Caco-2 (cell line): Measurements from ENCODE around the gene TRAF2. TPM values are rescaled to one million over a fixed set of nuclear protein-coding genes. Genes with fewer than 3 reads are reported as not detected.
A peak's percentile ranks its signal among the peaks of the same experiment; 100 is the strongest.

ENCODE experiments used
- BruUV-seq: library from RNA; stranded (reverse); fragments of 400-500 nt; replicated peaks from 2 replicates; lab custom pipeline; 2021; lab: Mats Ljungman, UMichigan
- CTCF ChIA-PET: fragments of 300-600 bp; sonication (Branson Sonifier 250); formaldehyde crosslinking; loops from one replicate; lab custom pipeline; 2022; ENCODE audit warnings: antibody characterized with exemption; lab: Charles Lee
- POLR2A ChIA-PET: fragments of 300-600 bp; sonication (Branson Sonifier 250); formaldehyde crosslinking; loops from one replicate; lab custom pipeline; 2022; ENCODE audit warnings: antibody characterized with exemption; lab: Charles Lee
- DNase-seq, 2 experiments: peaks; one replicate each; pipeline versions ENCODE4 v3.0.0 to v3.0.0-alpha.2; 2020 to 2022
- H3K27me3 ChIP-seq: replicated peaks from 2 replicates; pipeline ENCODE4 v1.6.0; 2011; ENCODE audit warnings: low read length; ENCODE audit not compliant: control insufficient read depth, insufficient read depth
- H3K36me3 ChIP-seq: 2 replicates; pipeline ENCODE4 v1.5.1; 2011; ENCODE audit warnings: low read length; ENCODE audit not compliant: control insufficient read depth, insufficient read depth
- H3K4me1 ChIP-seq: fragments of 250-450 bp; sonication (Bioruptor Pico); 2 replicates; pipeline ENCODE4 v1.5.1; 2020; ENCODE audit warnings: mild to moderate bottlenecking
- H3K4me3 ChIP-seq: 2 replicates; pipeline ENCODE4 v1.5.1; 2011; ENCODE audit warnings: low read depth, mild to moderate bottlenecking, control low read depth, low read length
- H3K9me3 ChIP-seq: fragments of 250-450 bp; sonication (Bioruptor Pico); 2 replicates; pipeline ENCODE4 v1.5.1; 2020; ENCODE audit warnings: mild to moderate bottlenecking, moderate library complexity
- H3K27ac Mint-ChIP-seq: one replicate; pipeline ENCODE4 v1.8.0; 2022; ENCODE audit warnings: mixed read lengths; ENCODE audit not compliant: unreplicated experiment
- H3K27me3 Mint-ChIP-seq: one replicate; pipeline ENCODE4 v1.8.0; 2022; ENCODE audit warnings: mixed read lengths; ENCODE audit not compliant: insufficient read depth, unreplicated experiment
- H3K36me3 Mint-ChIP-seq: one replicate; pipeline ENCODE4 v1.8.0; 2022; ENCODE audit warnings: mild to moderate bottlenecking, mixed read lengths; ENCODE audit not compliant: insufficient read depth, unreplicated experiment
- H3K4me1 Mint-ChIP-seq: one replicate; pipeline ENCODE4 v1.8.0; 2022; ENCODE audit warnings: low read depth, mixed read lengths; ENCODE audit not compliant: unreplicated experiment
- H3K4me3 Mint-ChIP-seq: one replicate; pipeline ENCODE4 v1.8.0; 2022; ENCODE audit warnings: mild to moderate bottlenecking, moderate library complexity, mixed read lengths; ENCODE audit not compliant: unreplicated experiment
- H3K9me3 Mint-ChIP-seq: one replicate; pipeline ENCODE4 v1.8.0; 2022; ENCODE audit warnings: mixed read lengths; ENCODE audit not compliant: unreplicated experiment
- intact Hi-C: fragments of 100-400 bp; cut with micrococcal nuclease; formaldehyde crosslinking; loops from one replicate; pipeline ENCODE4 v1.10.0; 2022; ENCODE audit not compliant: unreplicated experiment
- total RNA-seq: library from RNA; stranded (reverse); gene quantifications from 2 replicates; pipeline ENCODE4 v1.2.3, GENCODE V29; 2022
- TF ChIP-seq, protein P1 (sequence below), 2 experiments: fragments of 200-600 bp in 1 of 2; IDR thresholded peaks; 1 replicate in 1 of 2; 2 replicates in 1 of 2; pipeline versions ENCODE4 v1.5.1 to v1.8.0; 2011 to 2022; ENCODE audit warnings: antibody characterized with exemption in 1 of 2, control low read depth in 1 of 2, inconsistent platforms in 1 of 2, low read depth in 1 of 2, low read length in 1 of 2, mild to moderate bottlenecking in 1 of 2, moderate library complexity in 1 of 2; ENCODE audit not compliant: insufficient read depth in 1 of 2, severe bottlenecking in 1 of 2, unreplicated experiment in 1 of 2

Gene TRAF2
- total RNA-seq, 1 experiment from 2014 or later, result 41.7 TPM

DNA sequence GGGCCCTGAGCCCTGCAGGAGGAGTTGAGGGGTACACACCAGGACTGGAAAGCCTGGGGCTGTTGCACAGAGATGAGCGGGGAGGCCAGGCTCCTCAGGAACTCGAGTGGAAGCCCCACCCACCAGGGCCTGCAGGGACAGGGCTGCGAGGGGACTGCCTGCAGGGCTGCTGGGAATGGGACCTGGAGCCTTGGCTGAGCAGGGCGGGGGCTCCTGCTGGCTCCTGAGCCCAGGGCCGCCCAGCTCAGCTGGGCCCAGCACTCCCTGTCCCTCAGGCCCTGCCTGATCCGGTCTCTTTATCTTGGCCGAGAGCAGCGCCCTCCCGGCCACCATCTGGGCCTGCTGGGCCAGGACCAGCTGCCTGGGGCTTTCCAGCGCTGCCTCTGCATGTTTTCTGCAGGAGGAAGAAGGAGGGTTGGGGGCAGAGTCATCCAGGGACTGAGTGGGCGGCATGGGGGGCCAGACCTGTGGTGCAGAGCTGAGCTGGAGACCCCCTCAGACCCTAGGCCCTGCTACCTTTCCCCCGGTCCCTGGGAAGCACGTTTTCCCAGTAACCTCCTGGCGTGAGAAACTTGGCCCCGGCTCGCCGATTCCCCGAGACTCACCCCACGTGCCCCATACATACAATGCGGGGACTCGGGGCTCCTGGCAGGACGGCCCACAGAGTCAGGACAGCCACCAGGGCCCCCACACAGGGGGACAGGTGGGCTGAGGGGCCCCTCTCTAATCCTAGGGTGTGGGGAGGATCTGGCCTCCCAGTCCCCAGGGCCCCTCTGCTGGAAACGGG lies 75.2 kb downstream of the TRAF2 start:
- Histone ChIP-seq H3K36me3 (no peaks in the 10 kb centered on the region), H3K27me3 (no peaks in the 10 kb centered on the region), H3K9me3 (no peaks in the 10 kb centered on the region), H3K4me1 (peaks cover 18% of the 10 kb centered on the region), H3K4me3 (no peak overlapping the region)
- CTCF ChIA-PET, result no interaction called here
- no peaks in the 10 kb centered on the region for H3K4me1 Mint-ChIP-seq
- H3K4me3 Mint-ChIP-seq, result no peak overlapping the region
- DNase-seq, result no peak
- peaks cover 11% of the 10 kb centered on the region for H3K36me3 Mint-ChIP-seq
- intact Hi-C loops, result no loop called here
- peaks cover 7% of the 10 kb centered on the region for H3K9me3 Mint-ChIP-seq
- no peaks in the 10 kb centered on the region for H3K27me3 Mint-ChIP-seq
- no TSS peak for BruUV-seq
- TF ChIP-seq, protein P1, sequence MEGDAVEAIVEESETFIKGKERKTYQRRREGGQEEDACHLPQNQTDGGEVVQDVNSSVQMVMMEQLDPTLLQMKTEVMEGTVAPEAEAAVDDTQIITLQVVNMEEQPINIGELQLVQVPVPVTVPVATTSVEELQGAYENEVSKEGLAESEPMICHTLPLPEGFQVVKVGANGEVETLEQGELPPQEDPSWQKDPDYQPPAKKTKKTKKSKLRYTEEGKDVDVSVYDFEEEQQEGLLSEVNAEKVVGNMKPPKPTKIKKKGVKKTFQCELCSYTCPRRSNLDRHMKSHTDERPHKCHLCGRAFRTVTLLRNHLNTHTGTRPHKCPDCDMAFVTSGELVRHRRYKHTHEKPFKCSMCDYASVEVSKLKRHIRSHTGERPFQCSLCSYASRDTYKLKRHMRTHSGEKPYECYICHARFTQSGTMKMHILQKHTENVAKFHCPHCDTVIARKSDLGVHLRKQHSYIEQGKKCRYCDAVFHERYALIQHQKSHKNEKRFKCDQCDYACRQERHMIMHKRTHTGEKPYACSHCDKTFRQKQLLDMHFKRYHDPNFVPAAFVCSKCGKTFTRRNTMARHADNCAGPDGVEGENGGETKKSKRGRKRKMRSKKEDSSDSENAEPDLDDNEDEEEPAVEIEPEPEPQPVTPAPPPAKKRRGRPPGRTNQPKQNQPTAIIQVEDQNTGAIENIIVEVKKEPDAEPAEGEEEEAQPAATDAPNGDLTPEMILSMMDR (IDR thresholded peaks at IDR 0.05; ENCODE audit: insufficient read depth in 1 of 2, low read depth in 1 of 2, low read length in 1 of 2, severe bottlenecking in 1 of 2, unreplicated experiment in 1 of 2), result no peak
- POLR2A ChIA-PET, result no interaction called here
- H3K27ac Mint-ChIP-seq, result no peak overlapping the region

- no TSS peak for BruUV-seq
- H3K9me3 Mint-ChIP-seq, result peaks cover under 1% of the 10 kb centered on the region
- Histone ChIP-seq H3K4me1 (peaks cover 18% of the 10 kb centered on the region), H3K27me3 (no peaks in the 10 kb centered on the region), H3K9me3 (no peaks in the 10 kb centered on the region), H3K4me3 (no peak overlapping the region), H3K36me3 (no peaks in the 10 kb centered on the region)
- no peaks in the 10 kb centered on the region for H3K4me1 Mint-ChIP-seq
- no peaks in the 10 kb centered on the region for H3K27me3 Mint-ChIP-seq
- no peak overlapping the region for H3K4me3 Mint-ChIP-seq
- no peak overlapping the region for H3K27ac Mint-ChIP-seq
- DNase-seq, result no peak
- POLR2A ChIA-PET, result no interaction called here
- intact Hi-C loops, result no loop called here
- CTCF ChIA-PET, result no interaction called here
- TF ChIP-seq, protein P1 (IDR thresholded peaks at IDR 0.05; ENCODE audit: insufficient read depth in 1 of 2, low read depth in 1 of 2, low read length in 1 of 2, severe bottlenecking in 1 of 2, unreplicated experiment in 1 of 2), result no peak
- H3K36me3 Mint-ChIP-seq, result peaks cover 11% of the 10 kb centered on the region
Measured at GRCh38 chr9:136962163-136962562, 75.8 kb downstream of the TRAF2 start.

- intact Hi-C loops, result no loop called here
- TF ChIP-seq, protein P1 (IDR thresholded peaks at IDR 0.05; ENCODE audit: insufficient read depth in 1 of 2, low read depth in 1 of 2, low read length in 1 of 2, severe bottlenecking in 1 of 2, unreplicated experiment in 1 of 2), result no peak
- Mint-ChIP-seq H3K27ac (peak overlapping the region; percentile 15), H3K4me1 (no peaks in the 10 kb centered on the region), H3K36me3 (peaks cover 11% of the 10 kb centered on the region), H3K4me3 (no peak overlapping the region), H3K27me3 (no peaks in the 10 kb centered on the region), H3K9me3 (no peaks in the 10 kb centered on the region)
- ChIA-PET CTCF (no interaction called here), POLR2A (no interaction called here)
- Histone ChIP-seq H3K4me3 (no peak overlapping the region), H3K9me3 (no peaks in the 10 kb centered on the region), H3K36me3 (no peaks in the 10 kb centered on the region), H3K27me3 (no peaks in the 10 kb centered on the region), H3K4me1 (peaks cover 18% of the 10 kb centered on the region)
- no peak for DNase-seq
- BruUV-seq, result no TSS peak
Measured at GRCh38 chr9:136962701-136963248, 76.5 kb downstream of the TRAF2 start.
